Measurements from ENCODE around the gene TUBB3.

- TF ChIP-seq CTCF (IDR thresholded peaks at IDR 0.05) (no peak), POLR2A (IDR thresholded peaks at IDR 0.05) (no peak)
These were observed 41.8 kb upstream of the TUBB3 start for GRCh38 chr16:89881368-89881730.
